Astrocyte (in vitro differentiated cells and primary cell): ENCODE results near the gene ST13.

Experiments
- CTCF ChIP-seq: IDR thresholded peaks from 2 replicates; pipeline ENCODE4 v1.5.1; 2011; ENCODE audit warnings: low read depth, mild to moderate bottlenecking, inconsistent platforms, low read length, moderate library complexity; ENCODE audit not compliant: insufficient read depth
- EZH2 ChIP-seq: IDR thresholded peaks from 2 replicates; pipeline ENCODE4 v1.6.1; 2012; ENCODE audit warnings: mild to moderate bottlenecking, low read length, inconsistent platforms; ENCODE audit not compliant: insufficient read depth

GRCh38 chr22:40878922-40879321 is 22.5 kb upstream of the ST13 start:
- no peak for TF ChIP-seq CTCF
- TF ChIP-seq EZH2, result no peak
